ENCODE results near the gene GALM.

GALM gene

GRCh38 chr2:38626326-38627035 lies 39.4 kb upstream of the GALM start:
- no peak for DNase-seq
- ChIA-PET POLR2A (no interaction called here), CTCF (interaction anchor here (0.6 to 1.6 kb wide), 6 partner anchors 12 to 71 kb away, joined by 3 to 5 read pairs (median 3); no protein-coding TSS in a partner anchor)
- WGBS (ENCODE audit: insufficient coverage), result 100% methylated on average over 4 of the region's 7 CpGs
- Histone ChIP-seq H3K4me3 (ENCODE audit: control insufficient read depth in 1 of 7, extremely low read depth in 1 of 7, insufficient read depth in 4 of 7, low read depth in 2 of 7, low read length in 6 of 7) (no peak overlapping the region), H3K9me3 (ENCODE audit: control extremely low read depth in 1 of 5, control insufficient read depth in 4 of 5, insufficient read depth in 2 of 5, low read depth in 1 of 5, low read length in 4 of 5) (peaks cover 0 to 3% (median 0%) of the 10 kb centered on the region in 5 experiments), H3K4me1 (ENCODE audit: control extremely low read depth in 1 of 4, control insufficient read depth in 4 of 4, insufficient read depth in 4 of 4, low read length in 3 of 4) (peaks cover 7 to 20% (median 11%) of the 10 kb centered on the region in 4 experiments), H3K36me3 (ENCODE audit: control insufficient read depth in 4 of 4, insufficient read depth in 4 of 4, low read length in 3 of 4) (no peaks in the 10 kb centered on the region), H3K27ac (ENCODE audit: insufficient read depth in 1 of 2, low read depth in 1 of 2, low read length in 2 of 2, poor library complexity in 1 of 2, severe bottlenecking in 2 of 2) (no peak overlapping the region), H3K27me3 (replicated peaks in 2 of 5; ENCODE audit: control insufficient read depth in 4 of 5, insufficient read depth in 5 of 5, low read length in 4 of 5) (peaks cover 0 to 7% (median 0%) of the 10 kb centered on the region in 5 experiments)

DNA sequence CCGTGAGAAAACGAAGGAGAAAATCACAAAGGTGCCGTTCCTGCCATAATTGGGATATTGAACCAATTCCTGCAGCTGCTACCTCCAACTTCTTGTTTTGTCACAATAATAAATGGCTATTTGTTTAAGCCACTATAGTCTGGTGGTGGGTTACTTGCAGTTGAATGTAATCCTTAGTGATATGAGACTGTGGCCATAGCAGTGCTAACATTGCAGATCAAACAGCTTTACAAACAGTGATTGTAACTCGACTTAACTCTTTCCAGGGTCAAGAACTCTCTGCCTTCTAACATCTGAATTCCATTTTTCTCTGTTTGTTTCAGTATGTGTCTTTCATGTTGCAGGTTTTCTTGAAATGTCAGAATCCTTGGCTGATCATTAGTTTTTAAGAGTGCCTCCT lies 38.5 kb upstream of the GALM start:
- no peaks in the 10 kb centered on the region for H3K36me3 ChIP-seq (ENCODE audit: control insufficient read depth in 4 of 4, insufficient read depth in 4 of 4, low read length in 3 of 4)
- ChIA-PET POLR2A (no interaction called here), CTCF (interaction anchor here (0.9 to 1.6 kb wide), 5 partner anchors 11 to 54 kb away, joined by 3 to 5 read pairs (median 3); no protein-coding TSS in a partner anchor)
- DNase-seq, result no peak
- WGBS (ENCODE audit: insufficient coverage), result 91% methylated on average over 3 of the region's 4 CpGs
- peaks cover 5 to 15% (median 9%) of the 10 kb centered on the region in 4 experiments for H3K4me1 ChIP-seq (ENCODE audit: control extremely low read depth in 1 of 4, control insufficient read depth in 4 of 4, insufficient read depth in 4 of 4, low read length in 3 of 4)
- H3K27me3 ChIP-seq (replicated peaks in 2 of 5; ENCODE audit: control insufficient read depth in 4 of 5, insufficient read depth in 5 of 5, low read length in 4 of 5), result peaks cover 0 to 7% (median 0%) of the 10 kb centered on the region in 5 experiments
- no peak overlapping the region for H3K4me3 ChIP-seq (ENCODE audit: control insufficient read depth in 1 of 7, extremely low read depth in 1 of 7, insufficient read depth in 4 of 7, low read depth in 2 of 7, low read length in 6 of 7)
- H3K27ac ChIP-seq (ENCODE audit: insufficient read depth in 1 of 2, low read depth in 1 of 2, low read length in 2 of 2, poor library complexity in 1 of 2, severe bottlenecking in 2 of 2), result no peak overlapping the region
- H3K9me3 ChIP-seq (ENCODE audit: control extremely low read depth in 1 of 5, control insufficient read depth in 4 of 5, insufficient read depth in 2 of 5, low read depth in 1 of 5, low read length in 4 of 5), result peaks cover 0 to 3% (median 0%) of the 10 kb centered on the region in 5 experiments

DNA sequence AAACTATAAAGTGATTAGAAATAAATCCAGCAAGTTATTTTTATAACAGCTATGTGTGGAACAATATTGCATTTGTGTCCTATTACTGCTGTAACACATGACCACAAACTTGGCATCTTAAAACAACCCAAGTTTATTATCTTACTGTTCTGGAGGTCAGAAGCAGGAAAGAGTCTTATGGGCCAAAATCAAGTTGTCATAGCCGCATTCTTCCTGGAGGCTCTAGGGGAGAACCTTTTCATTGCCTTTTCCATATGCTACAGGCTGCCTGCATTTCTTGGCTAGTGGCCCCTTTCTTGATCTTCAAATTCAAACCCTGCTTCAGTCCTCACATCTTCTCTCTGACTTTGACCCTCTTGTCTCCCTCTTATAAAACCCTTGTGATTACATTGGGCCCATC lies 36.2 kb upstream of the GALM start:
- CTCF ChIA-PET, result no interaction called here
- Histone ChIP-seq H3K4me3 (ENCODE audit: control insufficient read depth in 1 of 7, extremely low read depth in 1 of 7, insufficient read depth in 4 of 7, low read depth in 2 of 7, low read length in 6 of 7) (no peak overlapping the region), H3K9me3 (ENCODE audit: control extremely low read depth in 1 of 5, control insufficient read depth in 4 of 5, insufficient read depth in 2 of 5, low read depth in 1 of 5, low read length in 4 of 5) (peaks cover 0 to 3% (median 0%) of the 10 kb centered on the region in 5 experiments), H3K4me1 (ENCODE audit: control extremely low read depth in 1 of 4, control insufficient read depth in 4 of 4, insufficient read depth in 4 of 4, low read length in 3 of 4) (peaks cover 2 to 12% (median 6%) of the 10 kb centered on the region in 4 experiments), H3K36me3 (ENCODE audit: control insufficient read depth in 4 of 4, insufficient read depth in 4 of 4, low read length in 3 of 4) (no peaks in the 10 kb centered on the region), H3K27me3 (replicated peaks in 2 of 5; ENCODE audit: control insufficient read depth in 4 of 5, insufficient read depth in 5 of 5, low read length in 4 of 5) (peaks cover 0 to 8% (median 0%) of the 10 kb centered on the region in 5 experiments), H3K27ac (ENCODE audit: insufficient read depth in 1 of 2, low read depth in 1 of 2, low read length in 2 of 2, poor library complexity in 1 of 2, severe bottlenecking in 2 of 2) (no peak overlapping the region)
- WGBS (ENCODE audit: insufficient coverage), result 100% methylated on average over 1 of the region's 1 CpG
- POLR2A ChIA-PET, result no interaction called here
- DNase-seq, result no peak

- ChIA-PET CTCF (interaction anchor here (1.1 kb wide), 1 partner anchor 27 kb away, joined by 3 read pairs; no protein-coding TSS in a partner anchor), POLR2A (no interaction called here)
- H3K36me3 ChIP-seq (ENCODE audit: control insufficient read depth in 4 of 4, insufficient read depth in 4 of 4, low read length in 3 of 4), result no peaks in the 10 kb centered on the region
- WGBS (ENCODE audit: insufficient coverage), result 100% methylated on average over 1 of the region's 2 CpGs
- no peak overlapping the region for H3K27ac ChIP-seq (ENCODE audit: insufficient read depth in 1 of 2, low read depth in 1 of 2, low read length in 2 of 2, poor library complexity in 1 of 2, severe bottlenecking in 2 of 2)
- H3K9me3 ChIP-seq (ENCODE audit: control extremely low read depth in 1 of 5, control insufficient read depth in 4 of 5, insufficient read depth in 2 of 5, low read depth in 1 of 5, low read length in 4 of 5), result peaks cover 0 to 3% (median 0%) of the 10 kb centered on the region in 5 experiments
- H3K4me3 ChIP-seq (ENCODE audit: control insufficient read depth in 1 of 7, extremely low read depth in 1 of 7, insufficient read depth in 4 of 7, low read depth in 2 of 7, low read length in 6 of 7), result no peak overlapping the region
- peaks cover 3 to 11% (median 7%) of the 10 kb centered on the region in 4 experiments for H3K4me1 ChIP-seq (ENCODE audit: control extremely low read depth in 1 of 4, control insufficient read depth in 4 of 4, insufficient read depth in 4 of 4, low read length in 3 of 4)
- no peak for DNase-seq
- peaks cover 0 to 6% (median 0%) of the 10 kb centered on the region in 5 experiments for H3K27me3 ChIP-seq (replicated peaks in 2 of 5; ENCODE audit: control insufficient read depth in 4 of 5, insufficient read depth in 5 of 5, low read length in 4 of 5)
Measured at GRCh38 chr2:38631976-38632375, 33.9 kb upstream of the GALM start.

DNA sequence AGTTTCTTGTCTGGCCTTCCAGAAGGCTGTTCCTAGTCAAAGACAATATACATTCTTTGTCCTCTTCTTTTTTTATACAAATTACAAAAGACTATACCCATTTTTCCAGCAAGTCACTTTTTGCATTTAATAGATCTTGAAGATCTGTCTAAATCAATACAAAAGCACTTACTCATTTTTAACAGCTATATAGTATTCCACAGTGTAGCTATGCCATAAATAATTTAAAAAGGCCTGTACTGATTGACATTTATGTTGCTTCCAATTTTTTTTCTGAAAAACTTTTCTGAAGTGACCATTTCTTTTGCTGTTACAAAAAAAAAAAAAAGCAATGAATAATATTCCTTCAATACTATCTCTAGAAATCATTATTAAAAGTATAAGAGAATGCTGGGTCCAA lies 32.9 kb upstream of the GALM start:
- no peaks in the 10 kb centered on the region for H3K36me3 ChIP-seq (ENCODE audit: control insufficient read depth in 4 of 4, insufficient read depth in 4 of 4, low read length in 3 of 4)
- no peak for DNase-seq
- H3K4me3 ChIP-seq (ENCODE audit: control insufficient read depth in 1 of 7, extremely low read depth in 1 of 7, insufficient read depth in 4 of 7, low read depth in 2 of 7, low read length in 6 of 7), result no peak overlapping the region
- H3K9me3 ChIP-seq (ENCODE audit: control extremely low read depth in 1 of 5, control insufficient read depth in 4 of 5, insufficient read depth in 2 of 5, low read depth in 1 of 5, low read length in 4 of 5), result peaks cover 0 to 3% (median 0%) of the 10 kb centered on the region in 5 experiments
- peaks cover 0 to 2% (median 0%) of the 10 kb centered on the region in 5 experiments for H3K27me3 ChIP-seq (replicated peaks in 2 of 5; ENCODE audit: control insufficient read depth in 4 of 5, insufficient read depth in 5 of 5, low read length in 4 of 5)
- peaks cover 3 to 11% (median 7%) of the 10 kb centered on the region in 4 experiments for H3K4me1 ChIP-seq (ENCODE audit: control extremely low read depth in 1 of 4, control insufficient read depth in 4 of 4, insufficient read depth in 4 of 4, low read length in 3 of 4)
- ChIA-PET POLR2A (no interaction called here), CTCF (interaction anchor here (1.1 kb wide), 1 partner anchor 28 kb away, joined by 3 read pairs; no protein-coding TSS in a partner anchor)
- H3K27ac ChIP-seq (ENCODE audit: insufficient read depth in 1 of 2, low read depth in 1 of 2, low read length in 2 of 2, poor library complexity in 1 of 2, severe bottlenecking in 2 of 2), result no peak overlapping the region

- peaks cover 0 to 3% (median 0%) of the 10 kb centered on the region in 5 experiments for H3K9me3 ChIP-seq (ENCODE audit: control extremely low read depth in 1 of 5, control insufficient read depth in 4 of 5, insufficient read depth in 2 of 5, low read depth in 1 of 5, low read length in 4 of 5)
- H3K36me3 ChIP-seq (ENCODE audit: control insufficient read depth in 4 of 4, insufficient read depth in 4 of 4, low read length in 3 of 4), result no peaks in the 10 kb centered on the region
- peaks cover 3 to 11% (median 7%) of the 10 kb centered on the region in 4 experiments for H3K4me1 ChIP-seq (ENCODE audit: control extremely low read depth in 1 of 4, control insufficient read depth in 4 of 4, insufficient read depth in 4 of 4, low read length in 3 of 4)
- CTCF ChIA-PET, result interaction anchor here (0.6 kb wide), 1 partner anchor 13 kb away, joined by 3 read pairs; no protein-coding TSS in a partner anchor
- no peak for DNase-seq
- no peak overlapping the region for H3K4me3 ChIP-seq (ENCODE audit: control insufficient read depth in 1 of 7, extremely low read depth in 1 of 7, insufficient read depth in 4 of 7, low read depth in 2 of 7, low read length in 6 of 7)
- POLR2A ChIA-PET, result no interaction called here
- H3K27ac ChIP-seq (ENCODE audit: insufficient read depth in 1 of 2, low read depth in 1 of 2, low read length in 2 of 2, poor library complexity in 1 of 2, severe bottlenecking in 2 of 2), result no peak overlapping the region
- peaks cover 0 to 2% (median 0%) of the 10 kb centered on the region in 5 experiments for H3K27me3 ChIP-seq (replicated peaks in 2 of 5; ENCODE audit: control insufficient read depth in 4 of 5, insufficient read depth in 5 of 5, low read length in 4 of 5)
- 70% methylated on average over 2 of the region's 2 CpGs for WGBS (ENCODE audit: insufficient coverage)
Measured at GRCh38 chr2:38633895-38634294, 32.0 kb upstream of the GALM start.

DNA sequence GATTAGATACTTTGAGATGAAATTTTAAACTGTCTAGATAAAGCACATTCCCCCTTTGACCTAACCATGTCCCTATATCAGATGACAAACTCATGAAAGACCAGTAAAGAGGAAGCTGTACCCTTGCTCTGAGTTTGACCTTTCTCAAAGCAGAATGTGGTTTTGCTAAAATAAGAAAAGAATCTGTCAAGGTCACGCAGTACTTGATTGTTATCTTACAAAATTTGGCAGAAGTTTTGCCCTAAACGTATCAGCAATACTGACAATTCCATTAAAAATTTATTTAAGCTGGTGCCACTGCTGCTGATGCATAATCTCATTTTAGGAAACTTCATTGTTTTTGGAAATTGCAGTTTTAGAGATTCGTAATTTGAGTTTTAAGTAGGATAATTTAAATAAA lies 31.2 kb upstream of the GALM start:
- 33% methylated on average over 1 of the region's 3 CpGs for WGBS (ENCODE audit: insufficient coverage)
- Histone ChIP-seq H3K27me3 (replicated peaks in 2 of 5; ENCODE audit: control insufficient read depth in 4 of 5, insufficient read depth in 5 of 5, low read length in 4 of 5) (peaks cover 0 to 2% (median 0%) of the 10 kb centered on the region in 5 experiments), H3K36me3 (ENCODE audit: control insufficient read depth in 4 of 4, insufficient read depth in 4 of 4, low read length in 3 of 4) (no peaks in the 10 kb centered on the region), H3K4me3 (ENCODE audit: control insufficient read depth in 1 of 7, extremely low read depth in 1 of 7, insufficient read depth in 4 of 7, low read depth in 2 of 7, low read length in 6 of 7) (no peak overlapping the region), H3K4me1 (ENCODE audit: control extremely low read depth in 1 of 4, control insufficient read depth in 4 of 4, insufficient read depth in 4 of 4, low read length in 3 of 4) (peaks cover 3 to 11% (median 7%) of the 10 kb centered on the region in 4 experiments), H3K27ac (ENCODE audit: insufficient read depth in 1 of 2, low read depth in 1 of 2, low read length in 2 of 2, poor library complexity in 1 of 2, severe bottlenecking in 2 of 2) (no peak overlapping the region), H3K9me3 (ENCODE audit: control extremely low read depth in 1 of 5, control insufficient read depth in 4 of 5, insufficient read depth in 2 of 5, low read depth in 1 of 5, low read length in 4 of 5) (peaks cover 0 to 3% (median 0%) of the 10 kb centered on the region in 5 experiments)
- peak; percentile 20 to 73 (median 56) for DNase-seq
- ChIA-PET CTCF (no interaction called here), POLR2A (no interaction called here)

All from common myeloid progenitor, CD34-positive (primary cell).